ENCODE data around the gene BIN1.

- TF ChIP-seq CTCF (IDR thresholded peaks at IDR 0.05 in 2 of 3, conservative IDR thresholded peaks at IDR 0.05 in 1 of 3; ENCODE audit: borderline replicate concordance in 1 of 3, insufficient read depth in 1 of 3, low read depth in 2 of 3, low read length in 2 of 3) (no peak), POLR2A (IDR thresholded peaks at IDR 0.05; ENCODE audit: borderline replicate concordance, extremely low read depth, insufficient read depth, insufficient read length) (no peak), JUND (IDR thresholded peaks at IDR 0.05) (no peak), RAD21 (IDR thresholded peaks at IDR 0.05; ENCODE audit: low read depth) (no peak), TCF7L2 (IDR thresholded peaks at IDR 0.05; ENCODE audit: borderline replicate concordance, extremely low read depth, insufficient read depth, insufficient read length) (no peak), ZBTB33 (IDR thresholded peaks at IDR 0.05; ENCODE audit: extremely low read depth, insufficient replicate concordance, low read length) (no peak)
These were observed 10.1 kb downstream of the BIN1 start for GRCh38 chr2:127096718-127097470.
